ENCODE measurements around the gene COQ7.

- no peak for TF ChIP-seq CTCF (conservative IDR thresholded peaks at IDR 0.05; ENCODE audit: low read depth, low read length)
- no peak for TF ChIP-seq EZH2phosphoT487 (IDR thresholded peaks at IDR 0.05; ENCODE audit: borderline replicate concordance, low read length)
Observed at GRCh38 chr16:19084879-19085278, 17.5 kb downstream of the COQ7 start.
